ENCODE measurements around the gene STARD13.

The STARD13 gene

GRCh38 chr13:33111414-33112110, 174.0 kb downstream of the STARD13 start:
- DNase-seq = peak; percentile 34

GRCh38 chr13:33110713-33111413, 174.7 kb downstream of the STARD13 start:
- DNase-seq = no peak

DNA sequence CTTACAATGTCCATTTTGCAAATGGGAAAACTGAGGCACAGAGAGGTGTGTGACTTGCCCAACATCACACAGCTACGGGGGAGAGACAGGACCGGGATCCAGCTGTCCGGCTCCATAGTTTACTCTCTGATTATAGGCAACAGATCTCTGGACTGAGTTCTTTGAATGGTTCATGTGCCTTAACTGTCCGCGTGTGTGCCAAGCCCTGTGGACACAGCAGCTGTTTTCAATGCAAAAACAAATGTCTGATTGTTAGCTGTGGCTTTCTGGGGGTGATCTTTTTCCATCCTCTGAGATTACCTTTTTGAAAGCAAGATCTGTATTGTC, 175.2 kb downstream of the STARD13 start:
- DNase-seq = no peak

DNA sequence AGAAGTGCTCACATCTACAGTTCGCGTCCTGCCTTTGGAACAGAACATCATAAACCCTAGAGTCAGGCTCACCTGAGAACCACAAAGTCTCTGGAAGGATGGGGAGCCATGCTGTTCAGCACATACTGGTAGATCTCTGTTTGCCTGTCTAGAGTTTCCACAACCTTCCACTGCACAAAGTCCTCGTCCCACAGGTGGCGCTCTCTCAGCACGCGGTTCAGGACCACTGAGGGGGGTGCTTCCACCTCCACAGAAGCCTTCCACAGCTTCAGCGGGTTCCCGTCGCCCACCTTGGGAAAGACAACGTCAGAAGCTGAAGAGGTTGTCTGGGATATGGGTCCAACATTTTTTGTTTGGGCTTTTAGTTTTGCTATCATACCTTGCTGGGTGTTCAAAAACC, 175.8 kb downstream of the STARD13 start:
- no peak for DNase-seq

DNA sequence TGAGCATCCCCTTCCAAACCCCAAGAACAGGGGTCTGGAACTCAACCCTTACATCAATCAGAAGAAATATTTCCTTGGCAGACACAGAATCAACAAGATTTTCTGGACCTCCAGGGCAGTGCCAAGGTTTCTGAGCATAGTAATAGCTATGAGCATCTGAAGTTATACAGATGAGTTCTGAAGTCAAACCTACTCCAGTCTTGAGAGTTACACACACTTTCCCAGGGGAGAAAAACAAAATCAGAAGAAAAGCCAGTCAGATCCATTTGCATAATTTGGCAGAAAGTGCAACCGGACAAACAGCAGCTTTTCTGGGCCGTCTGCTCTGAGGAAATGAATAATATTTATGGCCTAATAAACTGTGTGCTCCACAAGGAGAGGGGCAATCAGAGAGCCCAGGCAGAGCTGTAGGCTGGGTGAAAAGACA, 176.3 kb downstream of the STARD13 start:
- peak; percentile 26 for DNase-seq

DNA sequence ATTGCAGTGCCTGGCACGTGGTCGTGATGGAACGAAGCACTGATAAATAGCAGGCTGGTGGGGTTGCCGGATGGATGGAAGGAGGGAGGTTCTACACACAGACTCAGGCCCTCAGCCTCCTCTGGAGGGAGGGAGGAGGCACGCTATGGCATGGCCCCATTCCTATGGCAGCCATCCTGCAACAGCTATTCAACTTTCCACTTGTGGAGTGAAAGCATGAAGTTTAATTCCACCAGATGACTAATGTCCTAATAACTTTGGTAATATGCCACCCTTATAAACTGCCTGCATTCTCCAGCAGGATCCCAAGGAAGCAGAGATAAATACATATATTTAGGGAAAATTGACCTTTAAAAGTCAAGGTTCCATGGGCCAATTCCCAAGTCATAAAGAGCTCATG, 176.9 kb downstream of the STARD13 start:
- DNase-seq = peak; percentile 75

DNA sequence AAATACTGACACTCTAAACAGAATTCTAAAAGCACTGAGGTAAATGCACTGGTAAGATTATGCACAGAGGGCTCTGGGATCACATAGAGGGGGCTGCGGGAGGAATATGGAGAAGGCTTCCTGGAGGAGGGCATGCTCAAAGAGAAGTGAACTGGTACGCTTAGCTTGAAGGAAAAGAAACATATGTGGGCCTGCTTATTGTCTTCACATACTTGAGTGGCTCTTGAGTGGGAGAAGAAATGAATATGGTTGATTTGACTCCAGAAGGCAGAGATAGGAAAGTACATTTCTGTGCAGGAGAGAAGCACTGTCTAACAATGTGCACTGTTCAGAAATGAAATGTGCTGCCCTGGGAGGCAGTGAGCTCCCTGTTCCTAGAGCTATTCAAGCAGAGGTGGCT, 178.2 kb downstream of the STARD13 start:
- no peak for DNase-seq

DNA sequence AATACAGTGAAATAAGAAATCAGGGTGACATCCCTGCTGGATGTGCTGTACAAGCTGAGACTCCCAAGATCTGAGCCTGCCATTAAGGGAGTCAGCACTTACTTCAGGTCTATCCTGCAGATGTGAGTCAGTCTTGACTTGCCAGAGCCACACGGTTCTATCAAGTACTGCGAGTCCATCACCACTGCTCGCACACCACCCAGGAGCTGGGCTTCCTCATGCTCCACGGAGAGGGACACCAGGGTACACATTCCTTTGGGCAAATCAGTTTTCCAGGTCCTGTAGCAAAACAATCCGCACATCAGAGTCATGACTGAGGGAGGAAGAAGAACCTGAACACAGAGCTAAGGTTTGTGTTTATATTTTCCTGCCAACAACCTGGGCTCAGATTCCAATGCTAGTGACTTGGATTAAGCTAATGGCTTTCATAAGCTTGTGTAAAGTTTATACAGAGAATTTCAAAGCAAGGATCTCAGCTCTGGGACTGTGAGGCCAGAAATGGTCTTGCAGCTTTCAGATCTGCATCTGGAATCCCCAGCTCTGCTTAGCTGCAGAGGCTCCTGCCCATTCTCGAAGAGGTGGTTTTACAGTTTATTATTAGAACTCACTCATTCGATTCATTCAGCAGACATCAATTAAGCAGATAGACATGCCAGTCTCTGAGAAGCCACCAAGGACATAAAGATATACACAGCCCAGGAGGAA, 178.7 kb downstream of the STARD13 start:
- DNase-seq = no peak

DNA sequence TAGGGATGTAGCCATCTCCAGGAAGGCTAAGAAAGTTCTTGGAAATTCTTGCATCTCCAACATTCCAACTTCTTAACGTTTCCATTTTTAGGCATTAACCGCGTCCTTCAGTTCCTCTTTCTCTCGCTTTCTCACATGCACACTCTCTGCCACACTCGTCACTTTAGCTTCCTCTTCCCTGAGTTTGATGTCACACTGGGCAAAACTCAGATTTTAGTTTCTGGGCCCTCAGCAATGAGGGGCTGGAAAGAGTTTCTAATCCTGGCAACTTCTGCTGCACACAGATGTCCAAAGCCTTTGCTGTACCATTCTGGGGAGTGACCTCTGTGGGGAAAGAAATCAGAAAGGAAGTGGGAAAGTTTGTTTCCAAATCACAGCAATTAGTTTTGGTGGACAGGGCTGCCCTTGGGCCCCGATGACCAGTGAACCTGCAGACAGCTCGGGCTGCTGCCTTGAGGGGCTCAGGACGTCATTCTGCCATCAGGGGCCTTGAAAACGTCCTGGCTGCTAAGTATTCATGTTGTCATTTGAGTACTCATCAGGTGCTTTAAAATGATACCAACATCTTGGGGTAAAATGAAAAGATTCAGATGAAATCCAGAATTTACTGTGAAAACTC, 180.1 kb downstream of the STARD13 start:
- DNase-seq = no peak

DNA sequence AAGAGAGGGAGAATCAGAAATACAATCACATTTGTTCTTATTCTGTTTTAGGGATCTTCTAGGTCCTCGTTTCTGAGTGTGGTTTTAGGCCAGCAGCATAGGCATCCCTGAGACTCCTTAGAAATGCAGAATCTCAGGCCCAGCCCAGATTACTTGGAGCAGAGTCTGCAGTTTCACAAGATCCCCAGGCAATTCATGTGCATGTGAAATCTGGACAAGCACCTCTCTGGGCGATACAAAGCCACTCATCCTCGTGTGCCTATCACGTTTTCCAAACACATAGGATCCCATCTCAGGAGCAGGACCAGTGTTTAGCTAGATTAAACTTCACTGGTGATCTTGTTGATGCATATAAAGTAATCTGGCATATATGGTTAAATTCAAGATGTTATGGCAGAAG, 182.1 kb downstream of the STARD13 start:
- no peak for DNase-seq

DNA sequence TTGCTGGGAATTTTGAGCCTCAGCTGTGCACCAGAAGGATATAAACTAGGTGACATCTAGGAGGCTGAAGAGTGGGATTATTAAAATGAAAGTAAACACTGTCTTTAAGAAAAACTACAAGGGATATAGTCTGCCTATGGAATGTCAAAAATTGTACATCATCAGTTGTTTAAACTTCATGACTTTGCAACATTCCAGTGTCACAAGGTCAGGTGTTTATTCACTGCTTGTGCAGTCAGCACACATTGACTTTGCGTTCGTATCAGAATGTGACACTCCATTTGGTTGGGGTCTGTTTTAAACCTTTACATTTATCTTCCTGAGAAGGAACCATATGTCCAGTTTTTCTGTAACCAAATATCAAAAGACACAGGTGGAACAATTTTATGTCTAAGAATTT, 183.7 kb downstream of the STARD13 start:
- peak; percentile 29 for DNase-seq

DNA sequence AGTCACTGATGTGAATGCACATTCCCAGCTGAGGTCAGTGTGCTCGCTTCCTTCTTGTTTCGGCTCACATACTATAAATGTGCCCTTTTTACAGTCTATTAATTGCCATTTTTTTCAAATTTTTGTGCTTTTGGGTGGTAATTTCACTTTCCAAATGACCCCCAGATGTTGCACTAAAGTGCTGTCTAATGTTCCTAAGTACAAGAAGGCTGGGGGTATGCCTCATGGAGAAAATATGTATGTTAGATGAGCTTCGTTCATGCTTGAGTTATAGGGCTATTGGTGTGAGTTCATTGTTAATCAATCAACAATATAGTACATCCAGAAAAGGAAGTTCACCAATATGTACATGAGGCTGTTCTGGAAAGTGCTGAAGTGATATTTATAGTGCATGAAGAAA, 184.7 kb downstream of the STARD13 start:
- DNase-seq = peak; percentile 21

- no peak for DNase-seq
Observed at GRCh38 chr13:33099860-33100259, 185.7 kb downstream of the STARD13 start.

- DNase-seq = no peak
Observed at GRCh38 chr13:33096886-33097605, 188.5 kb downstream of the STARD13 start.

- DNase-seq = no peak
Observed at GRCh38 chr13:33092073-33092987, 193.2 kb downstream of the STARD13 start.

- no peak for DNase-seq
Observed at GRCh38 chr13:33091415-33091774, 194.2 kb downstream of the STARD13 start.

GRCh38 chr13:33090755-33091414, 194.7 kb downstream of the STARD13 start:
- DNase-seq = no peak

DNA sequence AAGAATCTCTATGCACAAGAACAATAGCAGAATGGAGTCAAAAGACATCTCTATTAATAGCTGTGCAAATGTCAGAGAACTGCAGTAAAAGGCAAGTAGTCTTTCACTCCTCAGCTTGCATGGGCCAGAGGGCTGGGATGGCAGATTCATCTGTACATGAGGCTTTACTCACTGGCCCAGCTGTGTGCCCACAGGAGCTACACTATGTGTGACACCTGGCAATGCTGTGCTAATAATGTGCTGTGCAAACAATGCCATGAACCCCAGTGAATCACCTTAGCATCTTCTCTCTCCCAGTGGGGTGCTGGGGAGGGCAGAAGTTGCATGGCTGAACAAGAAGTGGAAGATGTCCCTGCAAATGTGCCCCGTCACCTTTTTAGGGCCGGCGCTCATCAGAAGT, 196.2 kb downstream of the STARD13 start:
- no peak for DNase-seq

DNA sequence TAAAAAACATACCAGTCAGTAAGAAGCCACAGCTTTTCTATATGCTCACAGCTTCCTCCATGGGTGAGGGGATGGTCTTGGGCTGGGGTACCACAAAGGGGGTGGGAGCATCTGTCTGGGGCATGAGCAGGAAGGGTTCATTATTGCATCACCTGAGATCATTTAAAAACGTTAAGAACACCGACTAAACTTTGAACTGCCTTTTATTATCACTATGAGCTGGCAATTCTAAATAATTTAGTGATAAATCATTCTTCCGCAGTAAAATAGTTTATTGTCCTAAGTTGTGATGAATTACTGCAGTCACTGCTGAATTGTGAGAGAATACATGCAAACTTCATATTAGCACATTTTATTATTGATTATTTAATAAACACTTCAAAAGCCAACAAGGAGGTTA, 197.8 kb downstream of the STARD13 start:
- DNase-seq = peak; percentile 23

GRCh38 chr13:33087091-33087490, 198.5 kb downstream of the STARD13 start:
- DNase-seq = peak; percentile 26

DNA sequence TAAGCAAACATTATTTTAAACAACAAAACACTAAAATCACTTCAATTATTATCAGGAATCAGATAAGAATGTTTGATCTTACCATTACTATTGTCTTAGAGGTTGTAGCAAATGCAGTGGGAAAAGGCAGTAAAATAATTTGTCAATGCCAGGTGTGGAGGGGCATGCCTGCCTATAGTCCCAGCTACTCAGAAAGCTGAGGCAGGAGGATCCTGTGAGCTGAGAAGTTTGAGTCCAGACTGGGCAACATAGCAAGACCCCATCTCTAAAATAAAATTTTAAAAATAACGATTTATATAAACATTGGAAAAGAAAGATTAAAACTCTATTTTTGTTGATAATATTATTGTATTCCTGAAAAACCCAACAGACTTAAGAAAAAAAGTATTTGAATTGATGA, 202.5 kb downstream of the STARD13 start:
- no peak for DNase-seq

Data from EL (cell line).